H1 (cell line): ENCODE measurements around the gene ZNF667. TPM values are rescaled to one million over a fixed set of nuclear protein-coding genes. Genes with fewer than 3 reads are reported as not detected.

Source experiments
- ATF2 ChIP-seq: IDR thresholded peaks from 2 replicates; pipeline ENCODE4 v1.6.1; 2012; ENCODE audit warnings: low read length, inconsistent platforms
- BACH1 ChIP-seq: IDR thresholded peaks from 2 replicates; pipeline ENCODE4 v1.6.1; 2012; ENCODE audit warnings: low read length, improper control_type of control experiment
- CTBP2 ChIP-seq: IDR thresholded peaks from 2 replicates; pipeline ENCODE4 v1.7.0; 2011; ENCODE audit warnings: borderline replicate concordance, mild to moderate bottlenecking, moderate library complexity, mixed read lengths, low read length; ENCODE audit not compliant: insufficient read depth, insufficient read length
- EP300 ChIP-seq, 2 experiments: IDR thresholded peaks; 1 replicate in 1 of 2; 2 replicates in 1 of 2; pipeline ENCODE4 v1.6.1; 2011 to 2012; ENCODE audit warnings: low read depth in 2 of 2, low read length in 2 of 2, mild to moderate bottlenecking in 2 of 2, borderline replicate concordance in 1 of 2, inconsistent platforms in 1 of 2, moderate library complexity in 1 of 2
- HDAC2 ChIP-seq, 2 experiments: fragments of 300-600 bp in 1 of 2; sonication (generic) in 1 of 2; IDR thresholded peaks; 2 replicates each; pipeline ENCODE4 v1.6.1; 2011 to 2012; ENCODE audit warnings: low read depth in 2 of 2, low read length in 2 of 2, mild to moderate bottlenecking in 2 of 2, moderate library complexity in 2 of 2, borderline replicate concordance in 1 of 2, inconsistent platforms in 1 of 2
- HDAC6 ChIP-seq: IDR thresholded peaks from one replicate; pipeline ENCODE4 v1.7.1; 2012; ENCODE audit warnings: low read depth, mild to moderate bottlenecking, inconsistent platforms, low read length, moderate library complexity
- JUND ChIP-seq: IDR thresholded peaks from 2 replicates; pipeline ENCODE4 v1.6.1; 2011; ENCODE audit warnings: mild to moderate bottlenecking, improper control_type of control experiment, low read length
- KDM1A ChIP-seq: fragments of 200-600, 300-600 bp; sonication (generic); IDR thresholded peaks from 2 replicates; pipeline ENCODE4 v1.7.1; 2016; ENCODE audit warnings: mild to moderate bottlenecking, low read length, borderline replicate concordance
- MAFK ChIP-seq: IDR thresholded peaks from 2 replicates; pipeline ENCODE4 v1.6.1; 2012; ENCODE audit warnings: low read depth, mild to moderate bottlenecking, improper control_type of control experiment, low read length
- MAX ChIP-seq: IDR thresholded peaks from 2 replicates; pipeline ENCODE4 v1.6.1; 2012; ENCODE audit warnings: inconsistent platforms
- RBBP5 ChIP-seq: IDR thresholded peaks from 2 replicates; pipeline ENCODE4 v1.7.1; 2012; ENCODE audit warnings: low read depth, mild to moderate bottlenecking, inconsistent platforms, low read length, moderate library complexity, borderline replicate concordance
- RXRA ChIP-seq: IDR thresholded peaks from 2 replicates; pipeline ENCODE4 v1.6.1; 2011; ENCODE audit warnings: low read depth, mild to moderate bottlenecking, low read length, moderate library complexity; ENCODE audit not compliant: insufficient read depth
- SAP30 ChIP-seq: fragments of 300-600 bp; sonication (generic); IDR thresholded peaks from 2 replicates; pipeline ENCODE4 v1.7.1; 2012; ENCODE audit warnings: low read length, moderate library complexity, mild to moderate bottlenecking, inconsistent platforms; ENCODE audit not compliant: insufficient read depth, insufficient replicate concordance
- SP4 ChIP-seq: IDR thresholded peaks from 2 replicates; pipeline ENCODE4 v1.6.1; 2012; ENCODE audit warnings: low read length, inconsistent platforms
- TAF7 ChIP-seq: optimal IDR thresholded peaks from 2 replicates; pipeline ENCODE3; 2011; ENCODE audit warnings: low read depth, mild to moderate bottlenecking, inconsistent platforms, low read length, moderate library complexity, borderline replicate concordance
- TBP ChIP-seq: IDR thresholded peaks from 2 replicates; pipeline ENCODE4 v1.6.1; 2011; ENCODE audit warnings: low read depth, low read length, improper control_type of control experiment
- YY1 ChIP-seq: IDR thresholded peaks from 2 replicates; pipeline ENCODE4 v1.6.1; 2011; ENCODE audit warnings: low read depth, mild to moderate bottlenecking, low read length
- ZNF274 ChIP-seq: IDR thresholded peaks from 2 replicates; pipeline ENCODE4 v1.7.0; 2012; ENCODE audit warnings: low read length, borderline replicate concordance; ENCODE audit errors: extremely low read depth
- polyA plus RNA-seq, 7 experiments: library from polyadenylated mRNA; depleted of rRNA in 3 of 7; stranded (reverse) in 5 of 7; unstranded in 2 of 7; fragments of >200 nt in 5 of 7; fragments of 200-250 nt in 2 of 7; gene quantifications; 1 replicate in 5 of 7; 2 replicates in 1 of 7; 4 replicates in 1 of 7; pipeline versions ENCODE4 v1.2.1 to v1.2.3, GENCODE V29; 2011 to 2013; ENCODE audit warnings: missing spikeins in 2 of 7, mixed read lengths in 2 of 7
- total RNA-seq: library from RNA; stranded (reverse); fragmentation: NEBNext Ultra II Directional; extraction: Animal tissue kit (Norgen Biotek cat#: 25700); gene quantifications from 2 replicates; pipeline ENCODE4 v1.2.1, GENCODE V29; 2021
- TF ChIP-seq, protein P1 (sequence below): IDR thresholded peaks from 2 replicates; pipeline ENCODE4 v1.6.1; 2011; ENCODE audit warnings: low read depth, mild to moderate bottlenecking, low read length; ENCODE audit not compliant: insufficient read depth

Gene ZNF667
- total and polyA plus RNA-seq, 2 of the 8 experiments (the other 6 are each of a cell fraction or from before 2014, with no cell fraction given) = 4.4 to 10.7 TPM

DNA sequence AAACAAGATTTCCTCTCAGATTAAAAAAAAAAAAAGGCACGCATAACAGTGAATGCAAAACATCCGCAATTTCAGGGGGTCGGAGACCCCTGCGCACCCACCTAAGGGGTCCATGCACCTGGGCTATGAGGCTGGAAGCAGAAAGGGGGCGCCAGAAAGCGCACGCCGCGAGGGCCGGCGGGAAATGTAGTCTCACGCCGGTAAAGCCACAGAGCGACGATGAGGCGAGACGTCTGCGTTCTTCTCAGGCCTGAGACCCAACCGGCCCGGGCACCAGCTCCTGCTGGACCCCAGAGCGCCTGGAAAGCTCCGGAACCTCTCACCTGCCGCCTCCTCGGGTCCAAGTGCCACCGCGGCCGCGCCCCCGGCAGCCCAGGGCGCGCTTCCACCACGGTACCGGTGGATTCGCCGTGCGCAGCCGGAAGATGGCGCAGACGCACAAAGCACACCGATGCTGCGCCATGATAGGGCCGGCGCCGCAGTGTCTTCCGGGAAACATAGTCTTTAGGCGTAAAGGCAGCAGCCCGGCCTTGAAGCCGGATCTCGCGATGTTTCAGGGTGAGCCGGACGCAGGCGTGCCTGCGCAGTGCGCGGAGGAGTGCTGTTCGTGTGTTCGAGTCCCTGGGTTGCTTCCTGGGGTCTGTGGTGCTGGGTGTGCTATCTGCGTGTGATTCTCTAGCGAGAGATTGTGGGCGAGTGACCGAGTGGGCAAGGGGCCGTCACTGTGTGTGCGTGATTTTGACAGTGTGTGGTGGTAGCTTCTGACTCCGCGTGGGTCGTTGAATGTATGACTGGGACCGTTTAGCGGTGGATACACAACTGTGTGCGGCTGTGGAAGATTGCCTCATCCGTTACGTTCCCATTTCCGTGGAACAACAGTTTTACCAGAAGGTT is 83.8 kb downstream of the ZNF667 start, which contains the start of gene ZNF582 (continued):
- TF ChIP-seq HDAC2 (IDR thresholded peaks at IDR 0.05; ENCODE audit: borderline replicate concordance in 1 of 2, low read depth in 2 of 2, low read length in 2 of 2) = 0 out of 4 replicates have a peak, but pooled peaks of 1 of the 2 experiments have one; percentile 35
- TF ChIP-seq, protein P1, sequence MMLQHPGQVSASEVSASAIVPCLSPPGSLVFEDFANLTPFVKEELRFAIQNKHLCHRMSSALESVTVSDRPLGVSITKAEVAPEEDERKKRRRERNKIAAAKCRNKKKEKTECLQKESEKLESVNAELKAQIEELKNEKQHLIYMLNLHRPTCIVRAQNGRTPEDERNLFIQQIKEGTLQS = peak; percentile 81
- peak; percentile 68 for TF ChIP-seq TAF7
- TF ChIP-seq BACH1 = no peak
- TF ChIP-seq MAX = peak; percentile 67; the same call in 1 of the 2 replicates
- TF ChIP-seq SP4 = no peak
- 0 out of 2 replicates have a peak, but pooled peaks have one; percentile 62 for TF ChIP-seq ATF2
- TF ChIP-seq YY1 = peak; percentile 90
- TF ChIP-seq SAP30 = peak; percentile 44
- no peak for TF ChIP-seq HDAC6
- TF ChIP-seq MAFK = no peak
- no peak for TF ChIP-seq CTBP2
- TF ChIP-seq RBBP5 = peak; percentile 61; the same call in 1 of the 2 replicates
- no peak for TF ChIP-seq JUND
- no peak for TF ChIP-seq ZNF274
- peak; percentile 76 for TF ChIP-seq TBP
- TF ChIP-seq KDM1A = peak; percentile 63; the same call in 1 of the 2 replicates
- TF ChIP-seq EP300 (IDR thresholded peaks at IDR 0.05; ENCODE audit: borderline replicate concordance in 1 of 2, low read depth in 2 of 2, low read length in 2 of 2) = no peak
- TF ChIP-seq RXRA = no peak
- TF ChIP-seq, all 59 proteins: peak for 29
